GM12873 (cell line): ENCODE measurements around the gene HMGCL.

Experiments
- TF ChIP-seq, protein P1 (sequence below): IDR thresholded peaks from 2 replicates; pipeline ENCODE4 v1.5.1; 2012; ENCODE audit warnings: low read depth, mild to moderate bottlenecking, moderate library complexity, low read length, control low read depth; ENCODE audit not compliant: insufficient read depth; ENCODE audit errors: missing control alignments

The HMGCL gene

DNA sequence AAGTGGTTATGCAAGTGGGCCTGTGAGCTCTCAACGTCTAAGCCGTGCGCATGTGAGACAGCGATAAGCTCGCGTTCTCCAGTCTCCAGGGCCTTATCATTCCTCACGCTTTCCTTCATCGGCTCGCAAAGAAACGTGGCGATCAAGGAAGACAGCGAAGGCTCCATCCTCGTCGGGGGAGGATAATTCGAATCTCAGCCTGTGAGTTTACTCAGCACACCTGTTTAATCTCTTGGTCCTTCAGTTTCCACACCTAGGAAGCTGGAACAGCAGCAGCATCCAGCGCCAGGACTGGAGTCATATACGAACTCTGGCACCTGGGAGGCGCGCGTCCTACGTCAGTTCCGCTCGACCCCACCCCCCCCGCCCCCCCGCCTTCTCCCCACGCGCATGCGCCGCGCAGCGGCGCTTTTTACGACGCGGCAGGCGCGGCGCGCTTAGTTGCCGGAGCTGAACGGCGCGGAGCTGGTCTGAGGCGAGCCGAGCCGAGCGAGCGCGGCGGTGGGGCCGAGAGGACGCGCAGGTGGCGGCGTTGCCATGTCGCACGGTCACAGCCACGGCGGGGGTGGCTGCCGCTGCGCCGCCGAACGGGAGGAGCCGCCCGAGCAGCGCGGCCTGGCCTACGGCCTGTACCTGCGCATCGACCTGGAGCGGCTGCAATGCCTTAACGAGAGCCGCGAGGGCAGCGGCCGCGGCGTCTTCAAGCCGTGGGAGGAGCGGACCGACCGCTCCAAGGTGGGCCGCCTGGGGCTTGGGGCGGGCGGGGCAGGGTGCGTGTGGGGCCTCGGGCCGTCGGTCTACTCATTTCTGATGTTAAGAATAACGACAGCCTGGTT, 47.0 kb downstream of the HMGCL start, which contains the start of gene PITHD1:
Gene PITHD1, plus strand, starts transcription at position 440 of the 836 bp plus-strand sequence. Its CDS starts 98 bp downstream, at position 538.
- TF ChIP-seq, protein P1, sequence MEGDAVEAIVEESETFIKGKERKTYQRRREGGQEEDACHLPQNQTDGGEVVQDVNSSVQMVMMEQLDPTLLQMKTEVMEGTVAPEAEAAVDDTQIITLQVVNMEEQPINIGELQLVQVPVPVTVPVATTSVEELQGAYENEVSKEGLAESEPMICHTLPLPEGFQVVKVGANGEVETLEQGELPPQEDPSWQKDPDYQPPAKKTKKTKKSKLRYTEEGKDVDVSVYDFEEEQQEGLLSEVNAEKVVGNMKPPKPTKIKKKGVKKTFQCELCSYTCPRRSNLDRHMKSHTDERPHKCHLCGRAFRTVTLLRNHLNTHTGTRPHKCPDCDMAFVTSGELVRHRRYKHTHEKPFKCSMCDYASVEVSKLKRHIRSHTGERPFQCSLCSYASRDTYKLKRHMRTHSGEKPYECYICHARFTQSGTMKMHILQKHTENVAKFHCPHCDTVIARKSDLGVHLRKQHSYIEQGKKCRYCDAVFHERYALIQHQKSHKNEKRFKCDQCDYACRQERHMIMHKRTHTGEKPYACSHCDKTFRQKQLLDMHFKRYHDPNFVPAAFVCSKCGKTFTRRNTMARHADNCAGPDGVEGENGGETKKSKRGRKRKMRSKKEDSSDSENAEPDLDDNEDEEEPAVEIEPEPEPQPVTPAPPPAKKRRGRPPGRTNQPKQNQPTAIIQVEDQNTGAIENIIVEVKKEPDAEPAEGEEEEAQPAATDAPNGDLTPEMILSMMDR, result no peak

DNA sequence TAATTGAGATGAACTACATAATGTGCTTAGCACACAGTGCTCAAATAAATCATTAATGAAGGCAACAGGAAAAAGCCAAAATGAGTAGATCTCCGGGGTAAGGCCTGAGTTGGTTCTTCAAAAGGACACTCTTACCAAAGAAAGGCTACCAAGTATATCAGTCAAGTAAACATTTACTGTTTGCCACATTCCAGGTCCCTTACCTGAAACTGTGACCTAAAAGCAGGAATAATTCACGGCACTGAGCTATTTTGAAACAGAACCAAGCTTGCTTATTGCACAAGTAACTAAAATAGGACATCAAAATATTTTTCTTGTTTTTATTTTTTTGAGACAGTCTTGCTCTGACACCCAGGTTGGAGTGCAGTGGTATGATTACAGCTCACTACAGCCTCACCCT, 49.0 kb downstream of the HMGCL start:
- TF ChIP-seq, protein P1, result no peak

DNA sequence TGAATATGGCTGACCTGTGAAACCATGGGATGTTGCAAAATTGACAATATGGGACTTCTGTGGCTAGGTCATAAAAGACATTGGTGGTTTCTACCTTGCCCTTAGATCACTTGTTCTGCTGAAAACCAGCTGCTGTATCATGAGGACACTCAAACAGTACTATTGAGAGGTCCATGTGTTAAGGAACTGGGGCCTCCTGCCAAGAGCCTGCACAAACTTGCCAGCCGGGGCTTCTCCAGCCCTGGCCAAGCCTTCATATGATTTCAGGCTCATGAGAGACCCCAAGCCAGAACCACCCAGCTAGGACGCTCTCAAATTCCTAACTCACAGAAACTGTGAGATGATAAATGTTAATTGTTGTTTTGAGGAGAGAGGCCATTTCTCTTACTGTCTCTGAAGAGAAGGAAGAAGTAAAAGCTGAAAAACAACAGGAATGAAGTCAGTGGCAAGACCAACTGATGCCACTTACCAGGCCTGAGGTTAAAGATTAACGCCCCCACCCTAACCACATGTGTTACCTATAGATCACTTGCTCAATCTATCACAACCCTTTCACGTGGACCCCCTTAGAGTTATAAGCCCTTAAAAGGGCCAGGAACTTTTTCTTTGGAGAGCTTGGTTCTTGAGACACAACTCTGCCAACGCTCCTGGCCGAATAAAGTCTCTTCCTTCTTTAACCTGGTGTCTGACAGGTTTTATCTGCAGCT, 50.9 kb downstream of the HMGCL start:
- TF ChIP-seq, protein P1, result no peak

- TF ChIP-seq, protein P1, result no peak
Measured at GRCh38 chr1:23772854-23773242, 52.4 kb downstream of the HMGCL start.

DNA sequence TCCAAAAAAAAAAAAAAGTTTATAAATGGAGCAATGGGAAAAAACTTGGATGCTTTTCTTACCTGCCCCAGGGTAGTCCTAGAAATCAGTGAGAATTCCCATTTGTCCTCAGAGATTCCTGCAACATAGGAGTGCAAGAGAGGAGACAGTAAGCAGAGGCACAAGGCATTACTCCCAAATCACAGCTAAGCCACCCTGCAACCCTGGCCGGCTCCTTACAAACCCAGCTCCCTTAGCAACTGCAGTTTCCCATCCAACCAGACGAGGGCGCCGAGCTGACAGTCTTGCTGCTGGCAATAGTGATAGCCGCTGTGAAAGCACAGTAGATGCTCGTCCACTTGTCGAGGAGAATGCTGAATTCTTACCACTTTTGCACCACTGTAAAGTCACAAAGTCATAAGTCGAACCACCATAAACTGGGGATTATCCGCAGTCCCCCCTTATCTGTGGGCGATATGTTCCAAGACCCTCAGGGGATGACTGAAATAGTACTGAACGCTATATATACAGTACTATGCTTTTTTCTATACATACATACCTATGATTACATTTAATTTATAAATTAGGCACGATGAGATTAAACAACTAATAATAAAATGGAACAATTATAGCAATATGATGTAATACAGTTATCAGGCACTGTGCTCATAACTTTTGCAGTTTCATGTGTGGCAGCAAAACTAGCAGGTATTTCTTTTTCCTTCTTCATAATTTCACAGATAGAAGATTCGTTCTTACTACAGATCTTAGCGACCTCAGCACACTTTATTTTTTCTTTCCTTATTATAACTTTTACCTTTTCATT, 53.0 kb downstream of the HMGCL start:
- TF ChIP-seq, protein P1, result peak; percentile 98

- TF ChIP-seq, protein P1, result no peak
Measured at GRCh38 chr1:23768733-23769132, 56.5 kb downstream of the HMGCL start.

DNA sequence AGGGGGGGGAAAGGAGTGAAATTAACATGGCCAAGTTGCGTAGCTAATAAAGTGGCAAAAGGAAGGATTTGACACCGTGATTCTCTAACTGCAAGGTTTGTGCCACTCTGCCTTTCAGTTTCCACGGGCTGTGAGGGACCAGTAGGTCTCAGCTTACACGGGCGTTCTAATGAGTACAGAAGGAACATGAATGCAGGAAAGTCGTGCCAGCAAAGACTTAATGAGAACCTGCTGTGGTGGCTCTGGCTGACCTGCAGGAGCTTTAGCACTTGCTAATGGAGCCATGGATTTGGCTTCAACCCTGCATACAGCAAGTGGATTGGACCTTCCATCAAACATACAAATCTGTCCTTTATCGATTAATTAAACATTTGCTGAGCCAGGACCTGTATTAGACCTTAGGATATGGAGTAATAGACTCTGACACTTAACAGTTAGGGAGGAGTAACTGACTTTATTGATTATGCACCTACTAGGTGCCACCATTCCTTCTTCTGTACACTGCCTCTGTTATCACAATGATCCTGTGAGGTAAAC, 62.1 kb downstream of the HMGCL start:
- TF ChIP-seq, protein P1, result no peak
